HAP-1 (cell line): ENCODE data around the gene CDH18.

Experiments
- DNase-seq, 2 experiments: peaks; one replicate each; pipeline ENCODE4 v3.0.0-alpha.2; 2016 to 2020; ENCODE audit warnings: low spot score in 2 of 2
- H3K27me3 ChIP-seq: fragments of 250-450 bp; sonication (Bioruptor Pico); 2 replicates; pipeline ENCODE4 v1.5.1; 2020; ENCODE audit warnings: low read depth, mild to moderate bottlenecking, moderate library complexity
- H3K36me3 ChIP-seq: fragments of 250-450 bp; sonication (Bioruptor Pico); replicated peaks from 2 replicates; pipeline ENCODE4 v1.5.1; 2020; ENCODE audit warnings: mild to moderate bottlenecking
- H3K4me1 ChIP-seq: fragments of 250-450 bp; sonication (Bioruptor Pico); 2 replicates; pipeline ENCODE4 v1.5.1; 2020; ENCODE audit warnings: mild to moderate bottlenecking
- H3K4me3 ChIP-seq: fragments of 250-450 bp; sonication (Bioruptor Pico); 2 replicates; pipeline ENCODE4 v1.5.1; 2020; ENCODE audit warnings: mild to moderate bottlenecking, moderate library complexity
- H3K9me3 ChIP-seq: fragments of 250-450 bp; sonication (Bioruptor Pico); 2 replicates; pipeline ENCODE4 v1.5.1; 2020; ENCODE audit warnings: mild to moderate bottlenecking, moderate library complexity
- in situ Hi-C: fragments of 300-500 bp; cut with MboI; formaldehyde crosslinking; loops from 3 replicates; pipeline ENCODE4 v1.14.3; 2020; ENCODE audit warnings: low sequenced_read_pairs, inconsistent platforms, mixed read lengths

Gene CDH18

DNA sequence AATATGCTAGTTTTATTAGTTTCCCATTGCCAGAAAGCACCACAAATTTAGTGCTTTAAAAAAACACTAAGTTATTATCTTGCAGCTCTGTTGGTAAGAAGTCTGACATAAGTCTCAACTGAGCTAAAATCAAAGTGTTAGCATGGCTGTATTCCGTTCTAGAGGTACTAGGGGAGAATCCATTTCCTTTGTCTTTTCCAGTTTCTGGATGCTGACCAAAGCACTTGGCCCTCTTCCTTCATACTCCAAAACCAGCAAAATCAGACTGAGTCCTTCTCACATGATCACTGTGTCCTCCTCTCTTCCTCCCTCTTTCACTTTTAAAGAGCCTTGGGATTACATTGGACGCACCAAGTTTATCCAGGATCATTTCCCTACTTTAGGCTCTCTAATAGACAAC is 9.5 kb downstream of the CDH18 start:
- H3K4me3 ChIP-seq, result no peak overlapping the region
- H3K36me3 ChIP-seq, result no peaks in the 10 kb centered on the region
- in situ Hi-C loops, result no loop called here

DNA sequence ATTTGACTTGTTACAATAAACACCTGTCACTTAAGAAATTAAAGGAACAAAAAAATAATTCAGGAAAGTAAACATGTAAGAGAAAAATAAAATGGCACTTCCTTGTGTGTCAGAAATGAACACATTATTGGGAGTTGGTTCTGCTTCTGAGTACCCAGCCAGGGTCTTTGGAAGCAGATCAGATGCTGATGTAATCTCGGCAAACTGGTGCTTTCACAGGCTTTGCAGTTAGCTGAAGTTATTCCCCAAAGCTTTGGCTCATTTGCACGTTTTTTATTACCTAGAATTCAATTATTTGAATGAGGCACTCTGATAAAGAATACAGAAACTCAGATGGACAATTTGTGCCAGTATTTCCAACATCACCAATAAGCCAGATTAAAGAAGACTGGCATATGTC is 10.9 kb downstream of the CDH18 start:
- Histone ChIP-seq H3K9me3 (no peaks in the 10 kb centered on the region), H3K36me3 (no peaks in the 10 kb centered on the region), H3K4me1 (no peaks in the 10 kb centered on the region), H3K27me3 (no peaks in the 10 kb centered on the region), H3K4me3 (no peak overlapping the region)
- no peak for DNase-seq
- in situ Hi-C loops, result no loop called here

More for the DNA sequence above, 9.5 kb downstream of the CDH18 start:
- no peak for DNase-seq
- H3K27me3 ChIP-seq, result no peaks in the 10 kb centered on the region
- no peaks in the 10 kb centered on the region for H3K9me3 ChIP-seq
- no peaks in the 10 kb centered on the region for H3K4me1 ChIP-seq

DNA sequence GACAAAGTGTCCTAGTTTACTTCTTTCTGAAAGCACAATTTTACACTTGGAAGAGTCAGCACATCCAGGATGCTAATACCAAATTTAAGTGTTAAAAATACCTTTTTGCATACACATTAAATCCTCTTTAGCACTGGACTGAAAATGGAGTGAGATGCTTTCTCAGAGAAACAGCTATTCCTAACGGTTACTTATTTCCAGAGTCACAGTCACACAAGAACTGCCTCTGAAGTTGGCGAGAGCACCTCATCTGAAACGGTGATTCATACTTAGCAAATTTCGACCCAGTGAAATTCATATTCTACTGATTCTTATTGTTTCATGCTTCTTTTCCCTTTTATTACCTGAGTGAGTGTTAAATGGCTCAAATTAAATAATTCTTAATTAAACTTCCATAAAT is 12.2 kb downstream of the CDH18 start:
- no peaks in the 10 kb centered on the region for H3K36me3 ChIP-seq
- no peaks in the 10 kb centered on the region for H3K27me3 ChIP-seq
- no peak for DNase-seq
- no peaks in the 10 kb centered on the region for H3K9me3 ChIP-seq
- in situ Hi-C loops, result no loop called here
- no peak overlapping the region for H3K4me3 ChIP-seq
- no peaks in the 10 kb centered on the region for H3K4me1 ChIP-seq

DNA sequence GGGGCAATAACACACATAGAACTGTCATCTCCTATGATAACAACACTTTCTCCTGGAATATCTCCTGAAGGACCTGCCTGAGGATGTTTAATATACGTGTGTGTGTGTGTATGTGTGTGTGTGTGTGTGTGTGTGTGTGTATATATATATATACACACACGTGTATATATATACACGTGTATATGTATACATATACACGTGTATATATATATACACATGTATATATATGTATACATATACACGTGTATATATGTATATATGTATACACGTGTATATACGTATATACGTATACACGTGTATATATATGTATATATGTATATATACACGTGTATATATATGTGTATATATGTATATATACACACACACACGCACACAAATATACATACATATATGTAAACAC is 27.5 kb downstream of the CDH18 start:
- Histone ChIP-seq H3K27me3 (no peaks in the 10 kb centered on the region), H3K36me3 (no peaks in the 10 kb centered on the region), H3K4me1 (no peaks in the 10 kb centered on the region), H3K9me3 (no peaks in the 10 kb centered on the region), H3K4me3 (no peak overlapping the region)
- in situ Hi-C loops, result no loop called here
- DNase-seq, result no peak

DNA sequence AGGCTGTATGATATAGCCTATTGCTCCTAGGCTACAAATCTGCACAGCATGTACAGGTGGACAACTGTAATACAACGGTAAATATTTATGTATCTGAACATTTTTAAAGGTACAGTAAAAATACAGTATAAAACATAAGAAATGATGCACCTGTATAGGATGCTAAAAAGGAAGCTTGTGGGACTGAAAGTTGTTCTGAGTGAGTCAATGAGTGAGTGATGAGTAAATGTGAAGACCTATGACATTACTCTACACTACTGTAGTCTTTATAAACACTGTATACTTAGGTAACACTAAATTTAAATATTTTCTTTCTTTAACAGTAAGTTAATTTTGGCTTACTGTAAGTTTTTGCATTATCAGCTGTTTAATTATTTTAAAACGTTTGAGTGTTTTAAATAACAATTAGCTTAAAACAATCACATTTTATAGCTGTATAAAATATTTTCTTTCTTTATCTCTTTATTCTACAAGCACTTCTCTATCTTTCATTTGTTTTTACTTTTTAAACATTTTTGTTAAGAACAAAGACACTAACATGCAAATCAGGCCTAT is 28.1 kb downstream of the CDH18 start:
- H3K27me3 ChIP-seq, result no peaks in the 10 kb centered on the region
- in situ Hi-C loops, result no loop called here
- H3K36me3 ChIP-seq, result no peaks in the 10 kb centered on the region
- no peak for DNase-seq
- no peak overlapping the region for H3K4me3 ChIP-seq
- H3K9me3 ChIP-seq, result no peaks in the 10 kb centered on the region
- no peaks in the 10 kb centered on the region for H3K4me1 ChIP-seq

DNA sequence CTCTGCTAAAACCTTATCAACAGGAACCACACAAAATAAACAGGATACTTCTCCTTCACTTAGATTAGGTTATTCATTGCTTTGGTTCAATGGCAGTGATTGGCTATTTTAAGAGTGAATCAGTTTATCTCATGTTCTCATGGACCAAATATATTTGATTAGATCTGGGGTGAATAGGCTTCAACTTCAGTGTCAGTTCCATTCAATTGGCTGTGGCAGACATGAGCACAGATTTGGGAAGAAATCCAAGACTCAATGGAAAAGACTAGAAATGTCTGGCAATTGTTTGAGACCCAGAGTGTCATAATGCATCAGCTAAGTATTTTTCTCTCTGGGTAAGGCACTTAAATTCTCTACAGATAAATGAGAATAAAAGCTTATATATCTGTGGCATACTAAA is 37.1 kb downstream of the CDH18 start:
- Histone ChIP-seq H3K4me1 (no peaks in the 10 kb centered on the region), H3K27me3 (no peaks in the 10 kb centered on the region), H3K4me3 (no peak overlapping the region), H3K9me3 (no peaks in the 10 kb centered on the region), H3K36me3 (no peaks in the 10 kb centered on the region)
- no peak for DNase-seq
- in situ Hi-C loops, result no loop called here

DNA sequence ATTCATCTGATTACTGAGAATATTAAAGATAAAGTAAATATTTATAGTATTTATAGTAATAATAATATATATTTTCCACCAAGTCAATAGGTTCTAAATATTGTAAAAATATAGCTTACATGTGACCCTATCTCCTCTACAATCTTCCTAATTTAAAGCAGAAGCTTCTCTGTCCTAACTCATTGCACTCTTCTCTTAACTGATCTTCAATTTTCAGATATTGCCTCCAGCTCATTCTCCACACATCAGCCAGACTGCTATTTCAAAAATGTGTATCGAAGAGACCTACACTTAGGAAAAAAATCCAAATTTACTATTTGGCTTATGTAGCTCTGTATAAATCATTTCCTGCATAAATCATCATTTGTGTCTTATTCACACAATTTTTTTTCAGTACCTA is 47.8 kb downstream of the CDH18 start:
- in situ Hi-C loops, result no loop called here
- no peaks in the 10 kb centered on the region for H3K4me1 ChIP-seq
- H3K27me3 ChIP-seq, result no peaks in the 10 kb centered on the region
- H3K4me3 ChIP-seq, result no peak overlapping the region
- DNase-seq, result no peak
- no peaks in the 10 kb centered on the region for H3K9me3 ChIP-seq
- H3K36me3 ChIP-seq, result no peaks in the 10 kb centered on the region

DNA sequence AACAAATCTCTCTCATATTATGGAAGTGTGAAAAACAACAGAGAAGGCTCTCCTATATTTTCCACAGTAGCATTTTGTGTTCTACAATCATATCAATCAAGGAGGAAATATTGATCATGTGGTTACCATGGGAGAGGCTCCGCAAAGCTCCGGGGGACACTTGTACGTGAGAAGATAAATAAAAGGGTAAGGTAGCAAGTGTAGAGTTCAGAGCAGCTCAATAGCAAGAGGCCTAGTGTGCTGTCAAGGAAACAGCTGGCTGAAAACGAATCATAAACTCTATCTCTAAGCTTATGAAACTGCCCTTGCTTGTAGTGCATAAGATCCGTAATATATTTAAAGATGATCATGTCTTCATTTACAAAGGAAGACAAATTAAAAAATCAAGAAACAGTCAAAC is 57.5 kb downstream of the CDH18 start:
- DNase-seq, result no peak
- H3K4me1 ChIP-seq, result no peaks in the 10 kb centered on the region
- H3K4me3 ChIP-seq, result no peak overlapping the region
- H3K9me3 ChIP-seq, result no peaks in the 10 kb centered on the region
- no peaks in the 10 kb centered on the region for H3K27me3 ChIP-seq
- H3K36me3 ChIP-seq, result no peaks in the 10 kb centered on the region
- in situ Hi-C loops, result no loop called here

DNA sequence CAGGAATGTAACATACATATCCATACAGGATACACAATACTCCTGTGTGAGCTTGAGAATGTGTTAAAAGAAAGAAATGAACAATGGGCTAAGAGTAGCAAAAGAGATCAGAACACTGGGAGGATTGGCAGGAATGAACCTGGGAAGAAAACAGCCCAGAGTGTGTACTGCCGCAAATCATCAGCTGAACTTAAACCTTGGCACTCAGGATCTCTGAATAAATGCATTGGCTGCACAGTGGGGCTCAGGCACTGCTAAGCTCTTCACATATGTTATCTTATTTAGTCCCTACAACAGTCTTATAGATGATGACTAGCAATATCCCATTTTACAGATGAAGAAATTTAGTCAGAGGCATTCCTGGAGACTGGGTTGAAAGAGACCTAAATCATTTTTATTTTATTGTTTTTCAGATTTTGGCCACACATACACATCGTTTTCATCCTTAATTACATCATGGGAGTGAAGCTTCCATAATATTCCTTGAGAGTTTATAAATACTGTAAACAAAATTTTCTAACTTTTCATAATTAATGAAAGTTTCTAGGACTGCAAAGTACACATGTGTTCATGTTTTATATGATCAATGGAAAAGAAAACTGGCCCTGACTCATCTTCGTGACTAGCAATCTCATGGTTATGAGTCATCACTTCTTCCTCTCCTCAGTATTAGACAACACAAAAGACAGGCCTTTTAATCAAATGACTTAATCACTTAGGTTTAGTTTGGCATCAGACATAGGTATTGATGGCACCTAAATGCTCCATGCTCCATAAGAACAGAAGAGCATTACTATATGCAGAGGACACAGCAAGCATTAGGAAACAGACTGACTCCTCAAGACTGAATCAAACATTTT is 59.2 kb downstream of the CDH18 start:
- Histone ChIP-seq H3K36me3 (no peaks in the 10 kb centered on the region), H3K4me1 (no peaks in the 10 kb centered on the region), H3K27me3 (no peaks in the 10 kb centered on the region), H3K9me3 (no peaks in the 10 kb centered on the region), H3K4me3 (no peak overlapping the region)
- in situ Hi-C loops, result no loop called here
- DNase-seq, result no peak

DNA sequence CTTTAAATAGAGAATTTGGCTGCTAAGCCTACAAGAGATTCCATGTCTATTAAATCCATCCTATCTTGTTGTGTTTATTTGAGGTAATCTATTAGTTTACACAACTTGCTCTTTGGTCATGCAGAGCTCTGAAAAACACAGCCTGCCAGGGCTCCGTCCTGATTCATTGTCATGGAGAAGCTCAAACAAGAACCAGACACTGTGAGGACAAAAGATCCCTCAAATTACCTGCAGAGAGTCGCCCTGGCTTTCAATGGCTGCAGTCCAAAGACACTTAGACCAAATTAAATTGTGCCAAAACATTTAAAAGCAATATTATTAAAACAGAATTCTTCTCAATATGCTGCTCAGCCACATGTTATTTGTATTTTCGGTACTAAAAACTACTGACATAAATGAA is 60.1 kb downstream of the CDH18 start:
- in situ Hi-C loops, result no loop called here
- no peak for DNase-seq
- Histone ChIP-seq H3K4me1 (no peaks in the 10 kb centered on the region), H3K9me3 (no peaks in the 10 kb centered on the region), H3K27me3 (no peaks in the 10 kb centered on the region), H3K36me3 (no peaks in the 10 kb centered on the region), H3K4me3 (no peak overlapping the region)

DNA sequence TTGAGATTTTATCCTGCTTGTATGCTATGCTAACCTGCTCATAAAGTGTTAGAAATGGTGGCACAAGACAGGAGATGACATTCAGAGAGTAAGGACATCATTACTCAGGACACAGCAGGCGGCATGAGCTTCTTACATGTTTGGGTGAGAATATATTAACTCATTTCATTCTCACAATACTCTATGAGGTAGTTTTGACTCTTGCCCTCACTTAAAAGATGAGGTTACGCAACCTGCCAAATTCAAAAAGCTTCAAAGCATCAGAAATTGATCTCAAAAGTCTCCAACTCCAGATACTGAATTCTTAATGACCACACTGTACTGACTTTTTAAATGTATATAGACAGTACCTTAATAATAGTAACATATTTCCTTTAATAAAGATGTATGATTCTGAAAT is 60.8 kb downstream of the CDH18 start:
- no peaks in the 10 kb centered on the region for H3K4me1 ChIP-seq
- H3K4me3 ChIP-seq, result no peak overlapping the region
- H3K9me3 ChIP-seq, result no peaks in the 10 kb centered on the region
- no peak for DNase-seq
- in situ Hi-C loops, result no loop called here
- H3K27me3 ChIP-seq, result no peaks in the 10 kb centered on the region
- H3K36me3 ChIP-seq, result no peaks in the 10 kb centered on the region

DNA sequence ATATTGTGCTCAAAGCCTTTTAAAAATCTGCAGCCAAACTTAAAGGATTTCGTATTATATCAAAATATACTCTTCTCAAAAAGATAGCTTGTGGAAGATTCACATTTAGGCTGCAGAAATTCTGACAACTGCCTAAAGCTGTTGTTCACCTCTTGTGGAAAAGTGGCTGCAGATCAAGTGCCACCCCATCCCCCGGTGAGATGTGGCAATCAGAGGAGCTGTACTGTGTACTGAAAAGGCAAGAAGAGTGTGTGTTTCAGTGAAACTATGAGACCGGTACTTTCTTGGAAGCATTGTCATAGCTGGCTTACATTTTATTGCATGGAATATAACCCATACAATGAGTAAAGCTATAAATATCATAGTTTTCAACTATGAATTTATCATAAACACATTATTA is 64.3 kb downstream of the CDH18 start:
- DNase-seq, result no peak
- Histone ChIP-seq H3K4me1 (no peaks in the 10 kb centered on the region), H3K36me3 (no peaks in the 10 kb centered on the region), H3K9me3 (no peaks in the 10 kb centered on the region), H3K27me3 (no peaks in the 10 kb centered on the region), H3K4me3 (no peak overlapping the region)
- in situ Hi-C loops, result no loop called here

DNA sequence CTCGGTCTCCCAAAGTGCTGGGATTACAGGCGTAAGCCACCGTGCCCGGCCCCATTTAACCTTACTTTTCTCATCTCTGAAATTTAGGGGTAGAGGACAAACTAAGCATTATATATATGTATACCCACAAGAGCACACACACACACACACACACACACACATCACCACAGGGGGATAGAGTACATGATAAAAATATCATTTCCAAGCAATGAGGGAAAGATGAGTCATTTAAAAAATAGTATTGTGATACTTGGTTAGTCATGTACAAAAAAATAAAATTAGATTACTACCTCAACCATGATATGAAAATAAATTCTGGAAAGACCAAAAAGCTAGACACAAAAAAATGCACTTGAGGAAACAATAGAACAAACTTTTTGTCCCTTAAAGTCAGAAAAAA is 67.2 kb downstream of the CDH18 start:
- Histone ChIP-seq H3K27me3 (no peaks in the 10 kb centered on the region), H3K36me3 (no peaks in the 10 kb centered on the region), H3K4me3 (no peak overlapping the region), H3K9me3 (no peaks in the 10 kb centered on the region), H3K4me1 (no peaks in the 10 kb centered on the region)
- in situ Hi-C loops, result no loop called here
- DNase-seq, result no peak

DNA sequence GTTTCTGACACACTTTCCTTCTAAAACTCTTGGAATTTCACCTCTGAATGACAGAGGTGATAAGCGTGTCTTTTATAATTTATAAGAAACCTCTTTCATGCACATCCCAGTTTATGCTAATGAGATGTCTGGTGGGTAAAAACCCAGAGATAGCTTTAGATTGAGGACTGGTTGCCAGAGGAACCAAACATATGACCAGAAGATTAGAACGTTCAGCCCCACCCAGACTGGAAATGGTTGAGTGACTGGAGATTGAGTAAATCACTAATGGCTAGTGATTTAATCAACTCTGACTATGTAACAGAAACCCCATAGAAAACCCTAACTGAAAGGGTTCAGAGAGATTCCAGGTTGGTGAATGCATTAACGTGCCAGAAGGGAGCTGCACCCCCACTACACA is 69.2 kb downstream of the CDH18 start:
- H3K9me3 ChIP-seq, result no peaks in the 10 kb centered on the region
- H3K27me3 ChIP-seq, result no peaks in the 10 kb centered on the region
- no peaks in the 10 kb centered on the region for H3K36me3 ChIP-seq
- H3K4me3 ChIP-seq, result no peak overlapping the region
- in situ Hi-C loops, result no loop called here
- DNase-seq, result no peak
- H3K4me1 ChIP-seq, result no peaks in the 10 kb centered on the region
